GM23338 (cell line): Measurements from ENCODE around the gene GMEB2. TPM values are rescaled to one million over a fixed set of nuclear protein-coding genes. Genes with fewer than 3 reads are reported as not detected.

Experiments
- ATAC-seq: fragments of 200-7000 bp; cut with Tn5 transposase; 3 replicates; pipeline ENCODE4 v1.9.1; 2020
- DNase-seq: peaks from one replicate; pipeline ENCODE4 v3.0.0-alpha.2; 2015; ENCODE audit warnings: low spot score
- H2AFZ ChIP-seq: fragments of 200-600 bp; sonication (generic); 2 replicates; pipeline ENCODE4 v1.8.0; 2016; ENCODE audit warnings: antibody characterized with exemption, mild to moderate bottlenecking, moderate library complexity
- H3F3A ChIP-seq: fragments of 200-600 bp; sonication (generic); replicated peaks from 2 replicates; pipeline ENCODE4 v1.8.0; 2017; ENCODE audit warnings: antibody characterized with exemption, mixed run types, low read depth
- H3K27ac ChIP-seq: fragments of 200-600 bp; sonication (generic); 2 replicates; pipeline ENCODE4 v1.6.1; 2016; ENCODE audit warnings: low read depth
- H3K27me3 ChIP-seq: fragments of 200-600 bp; sonication (generic); 2 replicates; pipeline ENCODE4 v1.8.0; 2016; ENCODE audit warnings: mild to moderate bottlenecking, mixed run types, moderate library complexity; ENCODE audit not compliant: insufficient read depth
- H3K36me3 ChIP-seq: fragments of 200-600 bp; sonication (generic); 2 replicates; pipeline ENCODE4 v1.8.0; 2016; ENCODE audit warnings: mild to moderate bottlenecking; ENCODE audit not compliant: insufficient read depth
- H3K4me1 ChIP-seq: fragments of 200-600 bp; sonication (generic); 2 replicates; pipeline ENCODE4 v1.8.0; 2016; ENCODE audit warnings: mild to moderate bottlenecking, moderate library complexity; ENCODE audit not compliant: insufficient read depth
- H3K4me2 ChIP-seq: fragments of 200-600 bp; sonication (generic); 2 replicates; pipeline ENCODE4 v1.7.1; 2017; ENCODE audit warnings: mixed run types
- H3K4me3 ChIP-seq: fragments of 200-600 bp; sonication (generic); 2 replicates; pipeline ENCODE4 v1.6.1; 2016; ENCODE audit warnings: mixed run types
- H3K79me2 ChIP-seq: fragments of 200-600 bp; sonication (generic); replicated peaks from 2 replicates; pipeline ENCODE4 v1.8.0; 2017; ENCODE audit warnings: mild to moderate bottlenecking; ENCODE audit not compliant: insufficient read depth
- H3K9me2 ChIP-seq: fragments of 200-600 bp; sonication (generic); 2 replicates; pipeline ENCODE4 v1.8.0; 2017; ENCODE audit not compliant: insufficient read depth
- H4K20me1 ChIP-seq: fragments of 200-600 bp; sonication (generic); replicated peaks from 2 replicates; pipeline ENCODE4 v1.8.0; 2017; ENCODE audit warnings: mild to moderate bottlenecking; ENCODE audit not compliant: insufficient read depth
- H3K27ac Mint-ChIP-seq: 2 replicates; pipeline ENCODE4 v1.8.0; 2020; ENCODE audit warnings: inconsistent platforms, mild to moderate bottlenecking, moderate library complexity, mixed read lengths
- H3K27me3 Mint-ChIP-seq: 3 replicates; pipeline ENCODE4 v1.8.0; 2022; ENCODE audit warnings: low read depth, mild to moderate bottlenecking, moderate library complexity, mixed read lengths, inconsistent platforms; ENCODE audit not compliant: insufficient read depth, poor library complexity
- H3K36me3 Mint-ChIP-seq: 3 replicates; pipeline ENCODE4 v1.8.0; 2021; ENCODE audit warnings: low read depth, mild to moderate bottlenecking, inconsistent platforms, moderate library complexity, mixed read lengths
- H3K4me1 Mint-ChIP-seq: 3 replicates; pipeline ENCODE4 v1.8.0; 2020; ENCODE audit warnings: mild to moderate bottlenecking, inconsistent platforms, mixed read lengths
- H3K4me3 Mint-ChIP-seq: 3 replicates; pipeline ENCODE4 v1.8.0; 2021; ENCODE audit warnings: moderate library complexity, mild to moderate bottlenecking, inconsistent platforms, mixed read lengths
- H3K9me3 Mint-ChIP-seq: 3 replicates; pipeline ENCODE4 v1.8.0; 2020; ENCODE audit warnings: moderate library complexity, mild to moderate bottlenecking, inconsistent platforms, mixed read lengths
- CREB1 ChIP-seq: fragments of 250-450 bp; sonication (Bioruptor Pico); IDR thresholded peaks from 2 replicates; pipeline ENCODE4 v1.5.0; 2020; ENCODE audit warnings: low read depth, mild to moderate bottlenecking, moderate library complexity
- CTCF ChIP-seq, 2 experiments: fragments of 200-600 bp in 1 of 2; sonication (generic) in 1 of 2; conservative IDR thresholded peaks; 2 replicates each; pipeline versions ENCODE4 v1.5.1 to v1.6.1; 2016 to 2017; ENCODE audit warnings: antibody characterized with exemption in 2 of 2, low read depth in 2 of 2, mild to moderate bottlenecking in 2 of 2, moderate library complexity in 1 of 2
- ETS1 ChIP-seq: IDR thresholded peaks from 2 replicates; pipeline ENCODE4 v1.6.1; 2016; ENCODE audit warnings: antibody characterized with exemption
- JUNB ChIP-seq: IDR thresholded peaks from one replicate; pipeline ENCODE4 v1.6.1; 2016; ENCODE audit warnings: antibody characterized with exemption; ENCODE audit not compliant: unreplicated experiment
- POLR2AphosphoS5 ChIP-seq: IDR thresholded peaks from 2 replicates; pipeline ENCODE4 v1.6.1; 2016; ENCODE audit warnings: antibody characterized with exemption, low read depth
- REST ChIP-seq: IDR thresholded peaks from one replicate; pipeline ENCODE4 v1.6.1; 2018; ENCODE audit warnings: antibody characterized with exemption; ENCODE audit not compliant: unreplicated experiment
- ZNF462 ChIP-seq: fragments of 250-450 bp; sonication (Bioruptor Pico); IDR thresholded peaks from 2 replicates; pipeline ENCODE4 v1.5.0; 2020; ENCODE audit warnings: mild to moderate bottlenecking, moderate library complexity
- polyA plus RNA-seq: library from polyadenylated mRNA; unstranded; fragments of >200 nt; fragmentation: Nextera tagmentation; extraction: Ambion mirVana; gene quantifications from 2 replicates; pipeline ENCODE4 v1.2.1, GENCODE V29; 2016
- total RNA-seq: library from RNA; depleted of rRNA; stranded (reverse); fragments of >200 nt; shearing (Covaris generic); gene quantifications from 2 replicates; pipeline ENCODE4 v1.2.3, GENCODE V29; 2014

Gene GMEB2
- total and polyA plus RNA-seq, 2 experiments from 2014 or later = 4.4 to 20.6 TPM

- TF ChIP-seq CTCF (conservative IDR thresholded peaks at IDR 0.05; ENCODE audit: low read depth in 2 of 2) (no peak), REST (no peak), JUNB (no peak)
Measured at GRCh38 chr20:63675681-63676368, 48.9 kb upstream of the GMEB2 start (continued).

GRCh38 chr20:63673951-63674350 is 47.0 kb upstream of the GMEB2 start:
- no peaks in the 10 kb centered on the region for H3K9me3 Mint-ChIP-seq
- Histone ChIP-seq H3F3A (no peaks in the 10 kb centered on the region), H3K79me2 (no peaks in the 10 kb centered on the region), H3K4me2 (no peak overlapping the region), H3K27me3 (no peaks in the 10 kb centered on the region), H3K4me3 (no peak overlapping the region), H4K20me1 (no peaks in the 10 kb centered on the region), H2AFZ (no peak overlapping the region), H3K27ac (no peak overlapping the region), H3K9me2 (no peaks in the 10 kb centered on the region), H3K36me3 (no peaks in the 10 kb centered on the region), H3K4me1 (no peaks in the 10 kb centered on the region)
- ATAC-seq (no peak), DNase-seq (no peak)
- no peak overlapping the region for H3K27ac Mint-ChIP-seq
- H3K4me1 Mint-ChIP-seq = no peaks in the 10 kb centered on the region
- no peak overlapping the region for H3K4me3 Mint-ChIP-seq
- H3K27me3 Mint-ChIP-seq = peaks cover 8% of the 10 kb centered on the region
- TF ChIP-seq ETS1 (no peak), CREB1 (CRISPR knock-in tag) (no peak), POLR2AphosphoS5 (no peak)
- H3K36me3 Mint-ChIP-seq = peaks cover 33% of the 10 kb centered on the region

- H3K27ac Mint-ChIP-seq = no peak overlapping the region
- Histone ChIP-seq H3K4me2 (no peak overlapping the region), H3K79me2 (no peaks in the 10 kb centered on the region), H3K4me3 (no peak overlapping the region), H3K4me1 (no peaks in the 10 kb centered on the region), H2AFZ (no peak overlapping the region), H3K27ac (no peak overlapping the region), H3K27me3 (no peaks in the 10 kb centered on the region), H3F3A (no peaks in the 10 kb centered on the region), H3K9me2 (no peaks in the 10 kb centered on the region), H3K36me3 (no peaks in the 10 kb centered on the region), H4K20me1 (no peaks in the 10 kb centered on the region)
- no peaks in the 10 kb centered on the region for H3K4me1 Mint-ChIP-seq
- H3K36me3 Mint-ChIP-seq = peaks cover 40% of the 10 kb centered on the region
- H3K9me3 Mint-ChIP-seq = no peaks in the 10 kb centered on the region
- no peak overlapping the region for H3K4me3 Mint-ChIP-seq
- no peak for DNase-seq
- no peak for ATAC-seq
- H3K27me3 Mint-ChIP-seq = peaks cover 9% of the 10 kb centered on the region
- TF ChIP-seq JUNB (no peak), ZNF462 (CRISPR knock-in tag) (no peak)
Measured at GRCh38 chr20:63672666-63673065, 45.8 kb upstream of the GMEB2 start.
